AG09309 (cell line): ENCODE results near the gene NFYB.

Experiments
- DNase-seq: peaks from one replicate; pipeline ENCODE4 v3.0.0-alpha.2; 2010; ENCODE audit warnings: low read depth
- H3K4me3 ChIP-seq: 2 replicates; pipeline ENCODE4 v1.5.1; 2011; ENCODE audit warnings: mild to moderate bottlenecking, low read depth, low read length, moderate library complexity; ENCODE audit not compliant: control insufficient read depth
- CTCF ChIP-seq: IDR thresholded peaks from 2 replicates; pipeline ENCODE4 v1.5.1; 2011; ENCODE audit warnings: mild to moderate bottlenecking, low read depth, low read length, inconsistent platforms; ENCODE audit not compliant: insufficient read depth, control insufficient read depth; ENCODE audit errors: missing control alignments

Gene NFYB

GRCh38 chr12:104133321-104133720, 4.7 kb downstream of the NFYB start:
- TF ChIP-seq CTCF = no peak
- H3K4me3 ChIP-seq = no peak overlapping the region
- DNase-seq = no peak

GRCh38 chr12:104132351-104132956, 5.6 kb downstream of the NFYB start:
- DNase-seq = no peak
- no peak overlapping the region for H3K4me3 ChIP-seq
- no peak for TF ChIP-seq CTCF

GRCh38 chr12:104131609-104132008, 6.4 kb downstream of the NFYB start:
- no peak for DNase-seq
- no peak for TF ChIP-seq CTCF
- H3K4me3 ChIP-seq = no peak overlapping the region

DNA sequence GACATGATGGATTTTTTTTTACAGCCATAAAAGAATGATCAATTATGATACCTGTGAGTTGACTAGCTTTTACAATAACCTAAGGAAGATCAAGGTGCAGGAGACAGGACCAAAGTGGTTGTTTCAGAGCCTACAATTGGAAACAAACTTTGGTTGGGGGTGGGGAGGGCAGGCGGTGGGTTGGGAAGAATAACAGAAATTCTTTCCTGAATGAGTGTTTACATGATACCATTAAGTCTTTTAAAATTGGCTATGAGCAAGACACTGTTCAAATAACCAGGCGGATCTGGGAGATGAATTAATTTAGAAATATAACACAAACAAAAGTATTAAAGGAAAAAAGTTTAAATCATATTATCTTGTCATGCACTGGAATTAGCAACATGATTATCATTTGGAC, 7.2 kb downstream of the NFYB start:
- H3K4me3 ChIP-seq = no peak overlapping the region
- no peak for TF ChIP-seq CTCF
- no peak for DNase-seq

DNA sequence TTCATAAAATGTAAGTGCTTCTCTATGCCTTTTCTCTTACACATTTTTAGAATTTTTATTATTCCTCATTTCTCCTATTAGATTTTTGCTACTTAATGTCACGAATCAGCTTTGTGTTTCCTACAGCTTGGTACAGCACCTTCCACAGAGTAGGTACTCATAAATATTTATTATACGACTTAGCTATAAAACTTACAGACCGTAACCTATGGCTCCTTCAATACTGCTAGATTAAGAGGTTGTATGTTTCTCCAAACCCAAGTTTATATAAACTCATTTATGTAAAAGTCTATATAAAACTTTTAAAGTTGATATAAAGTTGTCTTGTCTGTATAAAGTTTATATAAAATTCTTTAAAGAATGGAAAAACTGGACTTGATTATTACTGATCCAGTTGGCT, 11.5 kb downstream of the NFYB start:
- H3K4me3 ChIP-seq = no peak overlapping the region
- no peak for TF ChIP-seq CTCF
- no peak for DNase-seq

- DNase-seq = no peak
Observed at GRCh38 chr12:104122298-104122697, 15.7 kb downstream of the NFYB start.

More at GRCh38 chr12:104122298-104122697, 15.7 kb downstream of the NFYB start:
- no peak for TF ChIP-seq CTCF
- no peak overlapping the region for H3K4me3 ChIP-seq
